ENCODE data around the gene GPC5.

The GPC5 gene

DNA sequence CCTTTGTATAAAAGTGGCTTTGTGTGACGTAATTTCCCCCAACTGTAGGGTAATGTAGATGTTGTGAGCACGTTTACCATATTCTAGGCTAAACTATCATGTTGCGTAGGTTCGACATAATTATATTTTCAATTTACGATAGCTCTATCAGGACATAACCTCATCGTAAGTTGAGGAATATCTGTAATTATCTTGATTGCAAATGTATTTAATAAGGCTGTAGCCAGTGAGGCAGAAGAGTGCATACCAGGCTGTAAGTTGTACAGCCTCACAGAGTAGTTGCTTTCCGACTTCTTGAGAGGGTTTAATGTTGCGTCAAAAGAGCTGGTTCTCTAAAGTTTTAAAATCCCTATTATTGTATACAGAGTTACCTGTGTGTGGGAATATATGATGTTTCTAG is 988.8 kb downstream of the GPC5 start:
- TF ChIP-seq, protein P1, sequence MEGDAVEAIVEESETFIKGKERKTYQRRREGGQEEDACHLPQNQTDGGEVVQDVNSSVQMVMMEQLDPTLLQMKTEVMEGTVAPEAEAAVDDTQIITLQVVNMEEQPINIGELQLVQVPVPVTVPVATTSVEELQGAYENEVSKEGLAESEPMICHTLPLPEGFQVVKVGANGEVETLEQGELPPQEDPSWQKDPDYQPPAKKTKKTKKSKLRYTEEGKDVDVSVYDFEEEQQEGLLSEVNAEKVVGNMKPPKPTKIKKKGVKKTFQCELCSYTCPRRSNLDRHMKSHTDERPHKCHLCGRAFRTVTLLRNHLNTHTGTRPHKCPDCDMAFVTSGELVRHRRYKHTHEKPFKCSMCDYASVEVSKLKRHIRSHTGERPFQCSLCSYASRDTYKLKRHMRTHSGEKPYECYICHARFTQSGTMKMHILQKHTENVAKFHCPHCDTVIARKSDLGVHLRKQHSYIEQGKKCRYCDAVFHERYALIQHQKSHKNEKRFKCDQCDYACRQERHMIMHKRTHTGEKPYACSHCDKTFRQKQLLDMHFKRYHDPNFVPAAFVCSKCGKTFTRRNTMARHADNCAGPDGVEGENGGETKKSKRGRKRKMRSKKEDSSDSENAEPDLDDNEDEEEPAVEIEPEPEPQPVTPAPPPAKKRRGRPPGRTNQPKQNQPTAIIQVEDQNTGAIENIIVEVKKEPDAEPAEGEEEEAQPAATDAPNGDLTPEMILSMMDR (conservative IDR thresholded peaks at IDR 0.05; ENCODE audit: low read depth, low read length) = no peak
- no peak overlapping the region for H3K4me3 ChIP-seq (ENCODE audit: low read depth, low read length)
- DNase-seq (ENCODE audit: low read depth) = no peak

DNA sequence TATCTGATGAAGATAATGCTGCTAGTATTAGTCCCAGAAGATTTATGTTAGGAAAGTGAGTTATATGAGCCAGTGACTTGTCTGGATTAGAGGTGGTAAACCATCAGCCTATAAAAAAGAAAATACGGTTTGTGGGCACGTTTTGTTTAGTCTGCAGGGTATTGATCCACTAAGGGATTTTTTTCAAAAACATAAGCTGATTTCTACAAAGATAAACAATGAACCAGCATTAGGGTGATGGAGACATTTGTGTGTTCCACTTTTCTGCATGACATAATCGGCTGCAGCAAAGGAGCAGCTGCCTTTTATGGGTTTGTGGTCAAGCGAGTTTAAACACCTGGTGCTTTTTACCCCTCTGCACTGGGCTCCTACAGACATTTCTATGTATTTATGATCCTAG is 991.8 kb downstream of the GPC5 start:
- no peak overlapping the region for H3K4me3 ChIP-seq (ENCODE audit: low read depth, low read length)
- no peak for DNase-seq (ENCODE audit: low read depth)
- TF ChIP-seq, protein P1 (conservative IDR thresholded peaks at IDR 0.05; ENCODE audit: low read depth, low read length) = no peak

DNA sequence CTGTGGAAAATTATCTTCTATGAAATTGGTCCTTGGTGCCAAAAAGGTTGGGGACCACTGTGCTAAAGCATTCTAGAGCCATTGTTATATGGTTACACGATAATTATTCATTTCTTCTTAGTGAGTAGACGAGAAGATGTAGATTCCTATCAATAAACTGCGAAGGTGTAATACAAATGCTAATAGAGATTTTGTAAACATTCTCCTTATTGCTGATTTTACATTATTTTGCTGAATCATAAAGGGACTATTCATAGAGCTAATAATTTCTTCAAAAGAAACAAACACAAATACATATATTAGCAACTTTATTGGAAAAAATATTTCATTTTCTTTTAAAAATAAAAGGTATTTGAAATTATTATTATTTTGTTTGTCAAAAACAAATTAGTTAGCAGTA is 1005.2 kb downstream of the GPC5 start:
- H3K4me3 ChIP-seq (ENCODE audit: low read depth, low read length) = no peak overlapping the region
- no peak for DNase-seq (ENCODE audit: low read depth)
- TF ChIP-seq, protein P1 (conservative IDR thresholded peaks at IDR 0.05; ENCODE audit: low read depth, low read length) = no peak

DNA sequence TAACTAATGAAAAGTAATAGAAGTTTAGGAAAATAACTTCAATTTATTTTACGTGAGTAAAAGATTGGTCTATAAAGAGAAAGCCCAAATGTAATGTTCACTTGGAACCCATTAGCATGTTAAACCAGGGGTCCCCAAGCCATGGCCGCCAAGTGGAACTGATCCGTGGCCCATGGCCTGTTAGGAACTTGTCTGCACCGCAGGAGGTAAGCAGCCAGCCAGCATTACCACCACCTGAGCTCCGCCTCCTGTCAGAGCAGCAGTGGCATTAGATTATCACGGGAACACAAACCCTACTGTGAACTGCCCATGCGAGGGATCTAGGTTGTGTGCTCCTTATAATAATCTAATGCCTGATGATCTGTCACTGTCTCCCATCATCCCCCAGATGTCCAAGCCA is 1009.4 kb downstream of the GPC5 start:
- H3K4me3 ChIP-seq (ENCODE audit: low read depth, low read length) = no peak overlapping the region
- no peak for DNase-seq (ENCODE audit: low read depth)
- TF ChIP-seq, protein P1 (conservative IDR thresholded peaks at IDR 0.05; ENCODE audit: low read depth, low read length) = no peak

DNA sequence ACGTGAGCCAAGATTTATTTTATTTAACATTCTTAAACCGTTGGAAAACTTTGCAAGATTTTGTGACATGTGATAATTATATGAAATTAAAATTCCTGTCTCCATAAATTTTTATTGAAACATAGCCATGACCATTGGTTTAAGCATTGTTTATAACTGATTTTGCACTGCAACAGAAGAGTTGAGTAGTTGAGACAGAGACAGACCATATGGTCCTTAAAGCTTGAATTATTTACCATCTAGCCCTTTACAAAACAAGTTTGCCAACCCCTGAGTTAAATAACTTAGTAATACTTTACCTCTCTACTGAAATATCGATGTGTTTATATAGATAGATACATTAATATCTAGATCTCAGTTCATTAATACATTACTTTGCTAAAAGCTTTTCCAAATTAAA is 1014.1 kb downstream of the GPC5 start:
- TF ChIP-seq, protein P1 (conservative IDR thresholded peaks at IDR 0.05; ENCODE audit: low read depth, low read length) = no peak
- no peak for DNase-seq (ENCODE audit: low read depth)
- H3K4me3 ChIP-seq (ENCODE audit: low read depth, low read length) = no peak overlapping the region

DNA sequence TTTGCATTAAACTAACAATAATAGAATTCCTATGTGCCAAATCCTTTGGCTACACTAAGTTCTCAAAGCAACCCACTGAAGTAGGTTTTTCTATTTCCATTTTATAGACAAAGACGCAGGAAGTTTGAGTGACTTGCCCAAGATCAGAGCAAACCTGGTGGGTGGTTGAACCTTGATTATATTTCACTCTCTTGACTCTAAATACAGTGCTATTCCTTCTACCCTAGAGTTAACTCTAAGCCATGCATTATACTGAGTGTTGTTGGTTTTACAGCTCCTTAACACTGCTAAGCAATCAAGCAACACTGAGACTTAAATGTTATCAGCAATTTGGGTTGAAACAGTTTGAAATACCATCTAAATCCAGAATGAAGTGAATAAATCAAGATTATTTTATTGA is 1014.6 kb downstream of the GPC5 start:
- DNase-seq (ENCODE audit: low read depth) = no peak
- no peak overlapping the region for H3K4me3 ChIP-seq (ENCODE audit: low read depth, low read length)
- TF ChIP-seq, protein P1 (conservative IDR thresholded peaks at IDR 0.05; ENCODE audit: low read depth, low read length) = no peak

DNA sequence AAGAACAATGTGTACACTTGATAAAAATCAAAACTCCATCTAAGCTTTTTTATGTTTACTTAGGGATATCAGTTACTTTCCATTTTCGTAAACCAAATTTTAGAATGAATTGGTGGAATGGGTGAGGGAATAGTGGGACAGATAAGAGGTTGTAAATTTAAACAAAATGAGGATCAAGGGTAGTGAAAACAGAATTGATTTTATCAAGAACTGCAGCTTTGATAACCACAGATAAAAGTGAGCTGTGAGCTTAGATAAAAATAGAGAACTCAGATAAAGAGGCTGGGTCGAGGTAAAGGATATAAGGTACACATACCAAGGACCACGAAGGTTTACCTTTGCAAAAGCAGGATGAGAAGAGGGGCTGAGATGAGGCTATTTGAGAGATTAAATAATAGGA is 1015.0 kb downstream of the GPC5 start:
- no peak for DNase-seq (ENCODE audit: low read depth)
- TF ChIP-seq, protein P1 (conservative IDR thresholded peaks at IDR 0.05; ENCODE audit: low read depth, low read length) = no peak
- H3K4me3 ChIP-seq (ENCODE audit: low read depth, low read length) = no peak overlapping the region

Measured in choroid plexus epithelial cell (primary cell).